Measurements from ENCODE around the gene SELENOO. TPM values are rescaled to one million over a fixed set of nuclear protein-coding genes. Genes with fewer than 3 reads are reported as not detected.

The SELENOO gene
- total and polyA plus RNA-seq, 2 of the 13 experiments (the other 11 are each of a cell fraction or from before 2014, with no cell fraction given) = 14.4 to 19.0 TPM

DNA sequence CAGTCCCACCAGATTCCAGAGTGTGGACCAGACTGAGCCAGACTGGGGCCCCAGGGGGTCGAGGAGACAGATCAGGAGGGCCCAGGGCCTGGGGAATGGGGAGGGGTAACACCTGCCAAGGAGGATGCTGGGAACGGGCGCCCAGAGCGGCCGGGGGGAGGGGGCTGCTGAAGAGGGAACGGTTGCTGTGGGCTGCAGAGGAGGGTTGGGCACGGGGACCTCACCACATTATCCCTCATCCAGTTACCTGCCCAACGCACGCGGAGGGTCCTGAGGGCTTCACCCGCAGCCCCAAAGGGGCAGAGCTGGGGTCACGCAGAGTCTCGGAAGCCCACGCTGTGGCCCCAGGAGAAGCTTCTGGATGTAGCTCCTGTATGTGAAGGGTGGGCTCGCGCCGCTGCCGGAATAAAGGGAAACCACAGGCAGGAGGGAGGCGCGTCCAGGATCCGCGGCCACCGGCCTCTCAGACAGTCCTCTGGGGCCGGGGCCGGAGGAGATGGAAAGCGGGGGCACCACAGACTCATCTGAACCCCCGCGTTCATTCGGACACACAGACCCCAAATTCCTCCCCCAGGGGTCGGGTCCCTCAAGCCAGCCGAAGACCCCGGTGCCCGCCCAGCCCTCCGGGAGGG is 866 bp upstream of the SELENOO start (continued):
- TF ChIP-seq, protein P1, sequence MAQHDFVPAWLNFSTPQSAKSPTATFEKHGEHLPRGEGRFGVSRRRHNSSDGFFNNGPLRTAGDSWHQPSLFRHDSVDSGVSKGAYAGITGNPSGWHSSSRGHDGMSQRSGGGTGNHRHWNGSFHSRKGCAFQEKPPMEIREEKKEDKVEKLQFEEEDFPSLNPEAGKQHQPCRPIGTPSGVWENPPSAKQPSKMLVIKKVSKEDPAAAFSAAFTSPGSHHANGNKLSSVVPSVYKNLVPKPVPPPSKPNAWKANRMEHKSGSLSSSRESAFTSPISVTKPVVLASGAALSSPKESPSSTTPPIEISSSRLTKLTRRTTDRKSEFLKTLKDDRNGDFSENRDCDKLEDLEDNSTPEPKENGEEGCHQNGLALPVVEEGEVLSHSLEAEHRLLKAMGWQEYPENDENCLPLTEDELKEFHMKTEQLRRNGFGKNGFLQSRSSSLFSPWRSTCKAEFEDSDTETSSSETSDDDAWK (CRISPR knock-in tag; IDR thresholded peaks at IDR 0.05) = no peak
- TF ChIP-seq, protein P2, sequence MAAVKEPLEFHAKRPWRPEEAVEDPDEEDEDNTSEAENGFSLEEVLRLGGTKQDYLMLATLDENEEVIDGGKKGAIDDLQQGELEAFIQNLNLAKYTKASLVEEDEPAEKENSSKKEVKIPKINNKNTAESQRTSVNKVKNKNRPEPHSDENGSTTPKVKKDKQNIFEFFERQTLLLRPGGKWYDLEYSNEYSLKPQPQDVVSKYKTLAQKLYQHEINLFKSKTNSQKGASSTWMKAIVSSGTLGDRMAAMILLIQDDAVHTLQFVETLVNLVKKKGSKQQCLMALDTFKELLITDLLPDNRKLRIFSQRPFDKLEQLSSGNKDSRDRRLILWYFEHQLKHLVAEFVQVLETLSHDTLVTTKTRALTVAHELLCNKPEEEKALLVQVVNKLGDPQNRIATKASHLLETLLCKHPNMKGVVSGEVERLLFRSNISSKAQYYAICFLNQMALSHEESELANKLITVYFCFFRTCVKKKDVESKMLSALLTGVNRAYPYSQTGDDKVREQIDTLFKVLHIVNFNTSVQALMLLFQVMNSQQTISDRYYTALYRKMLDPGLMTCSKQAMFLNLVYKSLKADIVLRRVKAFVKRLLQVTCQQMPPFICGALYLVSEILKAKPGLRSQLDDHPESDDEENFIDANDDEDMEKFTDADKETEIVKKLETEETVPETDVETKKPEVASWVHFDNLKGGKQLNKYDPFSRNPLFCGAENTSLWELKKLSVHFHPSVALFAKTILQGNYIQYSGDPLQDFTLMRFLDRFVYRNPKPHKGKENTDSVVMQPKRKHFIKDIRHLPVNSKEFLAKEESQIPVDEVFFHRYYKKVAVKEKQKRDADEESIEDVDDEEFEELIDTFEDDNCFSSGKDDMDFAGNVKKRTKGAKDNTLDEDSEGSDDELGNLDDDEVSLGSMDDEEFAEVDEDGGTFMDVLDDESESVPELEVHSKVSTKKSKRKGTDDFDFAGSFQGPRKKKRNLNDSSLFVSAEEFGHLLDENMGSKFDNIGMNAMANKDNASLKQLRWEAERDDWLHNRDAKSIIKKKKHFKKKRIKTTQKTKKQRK (IDR thresholded peaks at IDR 0.05; ENCODE audit: low read length) = no peak
- TF ChIP-seq AHR (CRISPR knock-in tag; IDR thresholded peaks at IDR 0.05) (no peak), ZNF501 (CRISPR knock-in tag; IDR thresholded peaks at IDR 0.05) (peak; percentile 52; the same call in 1 of the 2 replicates), GATA4 (IDR thresholded peaks at IDR 0.05; ENCODE audit: borderline replicate concordance, low read depth) (no peak), SP2 (CRISPR knock-in tag; IDR thresholded peaks at IDR 0.05) (0 out of 2 replicates have a peak, but pooled peaks have one; percentile 27), ZNF616 (CRISPR knock-in tag; IDR thresholded peaks at IDR 0.05; ENCODE audit: low read depth) (no peak), ZEB1 (IDR thresholded peaks at IDR 0.05; ENCODE audit: insufficient replicate concordance, low read depth) (no peak), KLF11 (CRISPR knock-in tag; IDR thresholded peaks at IDR 0.05) (no peak), ZNF720 (CRISPR knock-in tag; IDR thresholded peaks at IDR 0.05) (no peak), REL (CRISPR knock-in tag; conservative IDR thresholded peaks at IDR 0.05) (no peak), MAFF (IDR thresholded peaks at IDR 0.05; ENCODE audit: low read depth, low read length) (no peak), HNRNPLL (IDR thresholded peaks at IDR 0.05; ENCODE audit: low read depth, low read length, poor library complexity, severe bottlenecking) (peak; percentile 16), SALL2 (CRISPR knock-in tag; IDR thresholded peaks at IDR 0.05) (no peak), AGO2 (optimal IDR thresholded peaks at IDR 0.05; ENCODE audit: low read depth, low read length) (peak; percentile 89), CEBPB (IDR thresholded peaks at IDR 0.05; ENCODE audit: borderline replicate concordance, low read depth, low read length) (no peak), POLR2G (IDR thresholded peaks at IDR 0.05; ENCODE audit: low read depth, low read length) (peak; percentile 39; the same call in 1 of the 2 replicates), ATF7 (IDR thresholded peaks at IDR 0.05) (no peak), ATF7 (CRISPR knock-in tag; IDR thresholded peaks at IDR 0.05) (no peak), POLR2A (IDR thresholded peaks at IDR 0.05; ENCODE audit: insufficient read depth in 1 of 2, low read depth in 2 of 2, low read length in 2 of 2) (peak in 1 of 2 experiments; percentile 31; a peak in 1 of 4 replicates)
- TF ChIP-seq, protein P3, sequence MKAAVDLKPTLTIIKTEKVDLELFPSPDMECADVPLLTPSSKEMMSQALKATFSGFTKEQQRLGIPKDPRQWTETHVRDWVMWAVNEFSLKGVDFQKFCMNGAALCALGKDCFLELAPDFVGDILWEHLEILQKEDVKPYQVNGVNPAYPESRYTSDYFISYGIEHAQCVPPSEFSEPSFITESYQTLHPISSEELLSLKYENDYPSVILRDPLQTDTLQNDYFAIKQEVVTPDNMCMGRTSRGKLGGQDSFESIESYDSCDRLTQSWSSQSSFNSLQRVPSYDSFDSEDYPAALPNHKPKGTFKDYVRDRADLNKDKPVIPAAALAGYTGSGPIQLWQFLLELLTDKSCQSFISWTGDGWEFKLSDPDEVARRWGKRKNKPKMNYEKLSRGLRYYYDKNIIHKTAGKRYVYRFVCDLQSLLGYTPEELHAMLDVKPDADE (CRISPR knock-in tag; IDR thresholded peaks at IDR 0.05) = no peak
- TF ChIP-seq, protein P4, sequence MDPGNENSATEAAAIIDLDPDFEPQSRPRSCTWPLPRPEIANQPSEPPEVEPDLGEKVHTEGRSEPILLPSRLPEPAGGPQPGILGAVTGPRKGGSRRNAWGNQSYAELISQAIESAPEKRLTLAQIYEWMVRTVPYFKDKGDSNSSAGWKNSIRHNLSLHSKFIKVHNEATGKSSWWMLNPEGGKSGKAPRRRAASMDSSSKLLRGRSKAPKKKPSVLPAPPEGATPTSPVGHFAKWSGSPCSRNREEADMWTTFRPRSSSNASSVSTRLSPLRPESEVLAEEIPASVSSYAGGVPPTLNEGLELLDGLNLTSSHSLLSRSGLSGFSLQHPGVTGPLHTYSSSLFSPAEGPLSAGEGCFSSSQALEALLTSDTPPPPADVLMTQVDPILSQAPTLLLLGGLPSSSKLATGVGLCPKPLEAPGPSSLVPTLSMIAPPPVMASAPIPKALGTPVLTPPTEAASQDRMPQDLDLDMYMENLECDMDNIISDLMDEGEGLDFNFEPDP (CRISPR knock-in tag; conservative IDR thresholded peaks at IDR 0.05) = 0 out of 2 replicates have a peak, but pooled peaks have one; percentile 38
- TF ChIP-seq, protein P5, sequence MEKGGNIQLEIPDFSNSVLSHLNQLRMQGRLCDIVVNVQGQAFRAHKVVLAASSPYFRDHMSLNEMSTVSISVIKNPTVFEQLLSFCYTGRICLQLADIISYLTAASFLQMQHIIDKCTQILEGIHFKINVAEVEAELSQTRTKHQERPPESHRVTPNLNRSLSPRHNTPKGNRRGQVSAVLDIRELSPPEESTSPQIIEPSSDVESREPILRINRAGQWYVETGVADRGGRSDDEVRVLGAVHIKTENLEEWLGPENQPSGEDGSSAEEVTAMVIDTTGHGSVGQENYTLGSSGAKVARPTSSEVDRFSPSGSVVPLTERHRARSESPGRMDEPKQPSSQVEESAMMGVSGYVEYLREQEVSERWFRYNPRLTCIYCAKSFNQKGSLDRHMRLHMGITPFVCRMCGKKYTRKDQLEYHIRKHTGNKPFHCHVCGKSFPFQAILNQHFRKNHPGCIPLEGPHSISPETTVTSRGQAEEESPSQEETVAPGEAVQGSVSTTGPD (CRISPR knock-in tag; IDR thresholded peaks at IDR 0.05) = no peak

Measured in HepG2 (cell line).